SK-MEL-5 (cell line): ENCODE results near the gene CARD11. TPM values are rescaled to one million over a fixed set of nuclear protein-coding genes. Genes with fewer than 3 reads are reported as not detected.

Experiments used
- DNase-seq: peaks from one replicate; pipeline ENCODE4 v3.0.0-alpha.2; 2016; ENCODE audit warnings: low read depth, low spot score
- in situ Hi-C: cut with HindIII; loops from 2 replicates; pipeline ENCODE4 v1.10.0; 2016; ENCODE audit warnings: low sequenced_read_pairs, high pct_unique_total_duplicates, low pct_unique_long_range_greater_than_20kb
- total RNA-seq: library from RNA; depleted of rRNA; stranded (reverse); fragments of >200 nt; shearing (Covaris generic); gene quantifications from 2 replicates; pipeline ENCODE4 v1.2.3, GENCODE V29; 2014

Gene CARD11
- total RNA-seq, 1 experiment from 2014 or later = not detected

DNA sequence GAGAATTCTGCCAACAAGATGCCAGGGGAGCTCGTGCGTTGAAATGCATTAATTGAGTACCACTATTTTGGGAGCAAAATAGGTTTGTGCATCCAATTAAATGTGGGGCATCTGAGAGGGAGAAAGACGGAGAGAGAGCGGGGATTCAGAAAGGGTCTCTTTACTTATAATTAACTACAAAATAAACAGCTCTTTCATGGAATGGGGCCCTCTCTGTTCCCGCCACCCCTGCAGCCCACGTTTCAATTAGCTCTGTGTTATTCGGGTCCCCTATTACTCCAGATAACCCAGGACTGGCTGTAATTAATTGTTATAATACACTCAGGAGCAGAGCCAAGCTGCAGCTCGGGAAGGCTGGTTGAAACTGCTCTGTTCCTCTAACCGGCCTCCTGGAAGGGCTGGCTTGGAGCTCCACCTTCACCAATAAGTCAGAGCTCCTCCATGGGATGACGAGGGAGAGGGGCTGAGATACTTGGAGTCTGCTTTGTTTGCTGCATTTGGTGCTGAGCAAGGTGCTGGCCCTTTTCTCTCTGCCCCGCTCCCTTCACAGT lies 67.8 kb downstream of the CARD11 start:
- in situ Hi-C loops = no loop called here
- no peak for DNase-seq

DNA sequence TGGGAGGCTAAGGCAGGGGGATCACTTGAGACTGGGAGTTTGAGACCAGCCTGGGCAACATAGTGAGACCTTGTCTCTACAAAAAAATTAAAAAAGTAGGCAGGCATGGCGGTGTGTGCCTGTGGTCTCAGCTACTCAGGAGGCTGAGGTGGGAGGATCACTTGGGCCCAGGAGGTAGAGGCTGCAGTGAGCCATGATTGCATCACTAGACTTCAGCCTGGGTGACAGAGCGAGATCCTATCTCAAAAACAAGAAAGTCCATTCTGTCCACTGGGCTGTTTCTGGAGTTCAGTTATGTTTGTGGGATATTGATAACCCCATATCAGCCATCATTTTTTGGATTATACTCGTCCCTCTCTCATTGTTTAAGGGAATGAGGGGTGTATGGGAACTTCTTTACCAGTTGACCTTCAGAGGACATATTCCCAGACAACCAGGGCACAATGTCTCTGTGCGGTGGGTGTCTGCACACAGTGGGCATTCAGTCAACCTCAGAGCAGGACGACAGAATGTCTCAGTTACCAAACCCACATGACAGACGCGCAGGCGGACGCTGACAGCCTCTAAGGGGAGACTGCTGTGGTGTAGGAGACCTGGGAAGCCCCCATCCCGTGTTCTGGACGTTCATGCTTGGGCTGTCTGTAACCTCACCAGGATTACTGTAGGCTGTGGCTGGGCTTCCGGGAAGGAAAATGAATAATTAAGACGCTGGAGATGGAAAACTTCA lies 69.4 kb downstream of the CARD11 start:
- in situ Hi-C loops = no loop called here
- no peak for DNase-seq

DNA sequence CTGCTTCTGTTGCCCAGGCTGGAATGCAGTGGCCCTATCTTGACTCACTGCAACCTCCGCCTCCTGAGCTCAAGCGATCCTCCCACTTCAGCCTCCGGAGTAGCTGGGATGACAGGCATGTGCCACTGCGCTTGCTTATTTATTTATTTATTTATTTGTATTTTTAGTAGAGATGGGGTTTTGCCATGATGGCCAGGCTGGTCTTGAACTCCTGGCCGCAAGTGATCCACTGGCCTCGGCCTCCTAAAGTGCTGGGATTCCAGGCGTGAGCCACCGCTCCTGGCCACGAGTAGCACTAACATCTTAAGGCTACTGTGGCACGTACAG lies 70.9 kb downstream of the CARD11 start:
- in situ Hi-C loops = no loop called here
- no peak for DNase-seq

DNA sequence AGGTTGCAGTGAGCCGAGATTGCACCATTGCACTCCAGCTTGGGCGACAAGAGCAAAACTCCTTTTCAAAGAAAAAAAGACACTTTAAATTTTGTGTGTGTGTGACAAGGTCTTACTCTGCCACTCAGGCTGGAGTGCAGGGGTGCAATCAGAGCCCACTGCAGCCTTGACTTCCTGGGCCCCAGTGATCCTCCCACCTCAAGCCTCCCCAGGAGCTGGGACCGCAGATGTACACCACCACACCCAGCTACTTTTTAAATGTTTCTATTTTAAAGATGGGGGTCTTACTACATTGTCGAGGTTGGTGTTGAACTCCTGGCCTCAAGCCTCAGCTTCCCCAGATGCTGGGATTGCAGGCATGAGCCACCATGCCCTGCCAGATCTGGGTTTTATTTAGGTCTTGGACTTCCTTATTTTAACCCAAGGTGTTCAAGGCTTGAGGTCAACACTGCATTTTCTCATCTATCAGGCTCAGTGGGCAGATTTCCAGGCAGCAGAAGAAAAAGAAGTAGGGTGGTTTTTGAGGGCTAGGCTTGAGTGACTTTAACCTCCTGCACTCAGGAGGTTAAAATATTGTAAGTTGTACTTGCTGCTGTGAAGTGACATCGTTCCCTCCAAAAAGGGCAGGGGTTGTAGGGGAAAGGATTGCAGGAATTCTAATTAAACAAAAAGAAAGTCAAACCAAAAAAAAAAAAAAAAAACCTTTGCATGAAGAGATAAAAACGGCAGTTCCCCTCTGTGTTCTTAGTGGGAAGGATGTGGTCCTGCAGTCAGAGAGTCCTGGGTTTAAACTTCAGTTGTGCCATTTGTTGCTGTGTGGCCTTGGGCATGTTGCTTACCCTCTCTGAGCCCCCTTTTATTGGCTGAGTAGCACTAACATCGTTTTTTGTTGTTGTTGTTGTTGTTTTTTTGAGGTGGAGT lies 71.5 kb downstream of the CARD11 start:
- in situ Hi-C loops = no loop called here
- no peak for DNase-seq

DNA sequence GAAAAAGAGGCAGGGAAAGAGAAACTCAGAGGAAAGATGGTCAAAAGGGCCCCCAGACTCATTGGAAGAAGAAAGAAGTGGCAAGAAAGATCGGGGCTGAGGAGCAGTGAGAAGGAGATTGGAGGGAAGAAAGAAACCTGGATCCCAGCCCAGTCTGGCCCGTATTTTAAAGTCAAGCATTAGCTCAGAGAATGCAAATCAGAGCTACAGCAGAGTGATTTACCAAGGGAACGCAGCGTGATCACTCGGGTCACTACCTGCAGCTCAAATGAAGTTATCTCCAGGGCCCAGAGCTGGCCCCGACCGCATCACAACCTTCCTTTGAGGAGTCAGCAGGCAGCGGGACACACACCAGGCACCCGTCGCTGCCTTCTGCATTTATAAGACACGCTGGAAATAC lies 72.8 kb downstream of the CARD11 start:
- DNase-seq = no peak
- in situ Hi-C loops = no loop called here

DNA sequence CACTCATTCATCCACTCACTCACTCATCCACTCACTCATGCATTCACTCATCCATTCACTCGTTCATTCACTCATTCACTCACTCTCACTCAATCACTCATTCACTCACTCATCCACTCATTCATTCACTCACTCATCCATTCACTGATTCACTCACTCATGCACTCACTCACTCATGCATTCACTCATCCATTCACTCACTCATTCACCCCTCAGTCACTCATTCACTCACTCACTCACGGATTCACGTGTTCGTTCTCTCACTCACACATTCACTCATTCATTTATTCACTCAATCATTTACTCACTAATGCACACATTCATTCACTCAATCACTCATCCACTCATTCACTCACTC lies 73.4 kb downstream of the CARD11 start:
- no peak for DNase-seq
- in situ Hi-C loops = no loop called here

DNA sequence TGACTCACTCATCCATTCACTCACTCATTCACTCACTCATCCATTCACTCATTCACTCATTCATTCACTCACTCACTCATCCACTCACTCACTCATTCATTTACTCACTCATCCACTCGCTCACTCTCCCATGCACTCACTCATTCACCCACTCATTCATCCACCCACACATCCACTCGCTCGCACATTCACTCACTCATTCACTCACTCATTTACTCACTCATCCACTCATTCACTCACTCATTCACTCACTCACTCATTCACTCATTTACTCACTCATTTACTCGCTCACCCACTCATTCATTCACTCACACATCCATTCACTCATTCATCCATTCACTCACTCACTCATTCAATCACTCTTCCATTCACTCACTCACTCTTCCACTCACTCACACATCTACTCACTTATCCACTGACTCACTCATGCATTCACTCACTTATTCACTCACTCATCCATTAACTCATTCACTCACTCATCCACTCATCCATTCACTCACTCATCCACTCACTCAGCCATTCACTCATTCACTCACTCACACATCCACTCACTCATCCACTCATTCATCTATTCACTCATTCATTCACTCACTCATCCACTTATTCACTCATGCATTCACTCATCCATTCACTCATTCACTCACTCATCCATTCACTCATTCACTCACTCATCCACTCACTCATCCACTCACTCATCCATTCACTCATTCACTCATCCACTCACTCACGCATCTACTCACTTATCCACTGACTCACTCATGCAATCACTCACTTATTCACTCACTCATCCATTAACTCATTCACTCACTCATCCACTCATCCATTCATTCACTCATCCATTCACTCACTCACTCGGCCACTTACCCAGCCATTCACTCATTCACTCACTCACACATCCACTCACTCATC lies 74.0 kb downstream of the CARD11 start:
- in situ Hi-C loops = no loop called here
- DNase-seq = no peak

DNA sequence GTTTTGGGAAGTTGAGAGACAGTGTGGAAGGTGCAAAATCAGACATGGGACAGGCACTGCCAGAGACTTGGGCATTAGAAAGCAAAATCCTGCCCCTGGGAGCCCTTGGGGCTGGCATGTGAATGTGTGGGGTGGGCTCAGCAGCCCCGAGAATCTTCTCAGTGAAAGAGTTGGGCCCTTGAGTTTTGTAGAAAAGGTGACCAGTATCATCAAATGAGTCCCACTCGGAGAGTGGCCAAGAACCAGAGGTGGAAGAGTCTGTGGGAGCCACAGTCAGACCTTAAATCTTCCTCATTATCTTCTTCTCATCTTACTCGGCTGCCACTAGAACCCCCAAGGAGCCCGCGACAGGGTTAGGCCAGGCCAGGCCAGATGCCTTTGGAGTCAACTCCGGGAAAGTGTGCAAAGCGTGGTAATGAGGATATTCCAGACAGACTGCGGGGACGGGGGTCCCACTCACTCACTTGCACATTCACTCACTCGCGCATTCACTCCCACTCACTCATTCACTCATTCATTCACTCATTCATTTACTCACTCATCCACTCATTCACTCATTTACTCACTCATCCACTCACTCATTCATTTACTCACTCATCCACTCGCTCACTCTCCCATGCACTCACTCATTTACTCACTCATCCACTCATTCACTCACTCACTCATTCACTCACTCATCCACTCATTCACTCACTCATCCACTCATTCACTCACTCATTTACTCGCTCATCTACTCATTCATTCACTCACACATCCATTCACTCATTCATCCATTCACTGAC lies 74.9 kb downstream of the CARD11 start:
- in situ Hi-C loops = no loop called here
- DNase-seq = no peak

DNA sequence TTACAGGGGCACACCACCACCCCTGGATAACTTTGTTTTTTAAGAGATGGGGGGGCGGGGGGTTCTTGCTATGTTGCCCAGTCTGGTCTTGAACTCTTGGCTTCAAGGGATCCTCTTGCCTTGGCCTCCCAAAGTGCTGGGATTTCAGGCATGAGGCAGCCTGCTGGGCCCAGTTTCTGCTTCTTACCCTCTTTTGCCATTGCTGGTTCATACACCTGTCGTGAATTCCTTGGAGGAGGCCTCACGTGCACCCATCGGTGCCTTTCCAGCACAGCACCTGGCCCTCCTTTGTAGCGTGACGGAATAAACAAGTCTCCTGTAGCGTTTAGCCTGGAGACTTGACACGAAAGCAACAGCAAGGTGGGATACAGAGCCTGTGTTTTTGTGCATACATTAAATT lies 75.5 kb downstream of the CARD11 start:
- DNase-seq = no peak

DNA sequence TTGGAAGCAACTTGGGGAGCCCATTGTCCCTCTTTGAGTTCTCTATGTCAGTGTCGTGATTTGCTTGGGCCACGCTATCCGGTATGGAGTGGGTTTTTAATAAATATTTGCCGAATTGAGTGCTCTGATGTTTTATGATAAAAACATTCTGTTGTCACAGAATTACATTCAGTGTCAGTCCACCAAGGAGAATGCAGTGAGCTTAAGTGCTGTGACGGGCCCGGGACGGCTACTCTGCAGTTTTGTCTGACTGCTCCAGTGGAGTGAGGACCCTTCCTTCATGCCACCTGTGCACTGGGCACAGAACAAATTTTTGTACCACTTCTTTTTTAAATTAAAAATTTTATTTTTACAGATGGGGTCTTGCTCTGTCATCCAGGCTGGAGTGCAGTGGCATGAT lies 76.0 kb downstream of the CARD11 start:
- in situ Hi-C loops = no loop called here
- no peak for DNase-seq

More for the DNA sequence above, 75.5 kb downstream of the CARD11 start:
- in situ Hi-C loops = no loop called here

DNA sequence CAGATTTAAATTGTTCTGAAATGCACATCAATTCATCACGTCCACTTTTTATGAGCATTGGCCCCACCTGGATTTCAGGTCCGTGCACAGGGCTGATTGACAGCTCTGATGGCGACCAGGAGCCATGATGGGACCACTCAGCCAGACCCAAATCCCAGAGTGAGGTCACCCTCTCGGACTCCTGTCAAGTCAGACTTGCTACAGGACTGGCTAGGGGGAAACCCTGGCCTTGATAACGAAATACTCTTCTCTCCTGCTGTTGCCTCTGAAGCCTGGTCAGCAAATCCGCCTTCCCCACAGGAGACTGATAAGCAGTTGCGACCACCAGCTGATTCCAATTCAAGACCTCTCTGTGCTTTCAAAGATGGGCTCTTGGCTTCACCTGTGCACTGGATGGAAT lies 76.4 kb downstream of the CARD11 start:
- no peak for DNase-seq
- in situ Hi-C loops = no loop called here

DNA sequence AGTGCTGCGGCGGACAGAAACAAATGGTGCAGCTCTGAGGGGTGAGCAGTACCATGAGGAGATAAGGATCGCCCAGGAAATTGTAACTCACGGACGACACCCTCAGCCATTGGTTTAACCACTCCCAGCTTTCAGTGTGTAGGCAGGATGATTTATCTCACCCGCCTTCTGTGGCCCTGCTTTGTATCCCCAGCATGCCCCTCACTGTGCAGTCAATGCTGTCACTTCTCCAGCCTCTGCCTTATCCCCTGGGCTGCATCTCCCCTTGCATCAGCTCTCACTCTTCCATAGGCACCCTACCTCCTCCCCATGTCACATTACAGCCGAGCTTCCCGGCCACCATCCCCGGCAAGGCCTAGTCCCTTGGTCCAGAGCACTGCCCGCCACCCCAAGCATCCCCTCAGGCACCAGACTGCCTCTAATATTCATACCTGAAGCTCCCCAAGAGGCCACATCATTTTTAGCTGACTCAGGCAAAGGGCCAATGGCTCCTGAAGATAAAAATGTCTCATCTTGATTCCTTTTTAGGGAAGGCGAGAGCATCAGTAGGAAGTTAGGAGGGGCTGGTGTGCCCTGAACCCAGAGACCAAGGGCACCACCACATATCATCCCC lies 77.1 kb downstream of the CARD11 start:
- in situ Hi-C loops = no loop called here

DNA sequence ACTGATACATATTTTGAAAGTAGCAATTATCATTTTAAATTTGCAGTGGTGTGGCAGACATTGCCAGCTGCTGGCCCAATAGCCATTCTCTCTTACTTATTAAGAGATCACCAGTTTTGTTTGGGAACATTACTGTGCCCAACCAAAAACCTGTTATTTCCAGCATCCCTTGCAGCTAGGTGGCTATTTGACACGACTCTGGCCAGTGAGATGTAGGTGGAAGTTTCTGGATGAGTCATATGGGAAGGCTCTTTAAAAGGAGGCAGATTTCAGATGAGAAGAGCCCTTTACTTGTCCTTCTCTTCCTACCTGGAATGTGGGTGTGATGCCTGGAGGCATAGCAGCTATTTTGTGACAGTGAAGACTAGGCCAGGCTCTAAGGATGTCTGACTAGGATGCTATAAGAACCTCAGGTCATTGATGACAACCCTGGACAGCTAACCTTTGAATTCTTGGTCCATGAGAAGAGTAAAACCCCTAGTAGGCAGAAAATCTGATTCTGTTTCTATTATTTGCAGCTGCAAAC lies 77.9 kb downstream of the CARD11 start:
- no peak for DNase-seq
- in situ Hi-C loops = no loop called here

More for the DNA sequence above, 77.1 kb downstream of the CARD11 start:
- no peak for DNase-seq

DNA sequence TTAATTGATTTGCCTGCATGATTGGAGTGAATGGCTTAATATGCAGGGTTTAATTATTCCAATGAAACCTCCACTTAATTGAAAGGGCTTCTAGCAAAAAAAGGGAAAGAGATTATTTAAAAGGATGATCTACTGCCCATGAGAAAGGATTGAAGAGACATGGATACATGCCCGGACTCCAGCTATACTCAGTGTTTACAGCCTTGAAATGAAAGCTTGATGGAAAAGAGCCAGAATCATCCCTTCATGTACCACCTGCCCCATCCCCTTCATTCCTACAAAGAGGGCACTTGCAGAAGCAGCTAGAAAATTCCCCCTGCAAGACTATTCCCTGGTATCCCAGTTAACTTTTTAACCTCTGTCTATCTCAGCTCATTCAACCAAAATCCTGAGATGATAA lies 78.4 kb downstream of the CARD11 start:
- in situ Hi-C loops = no loop called here
- no peak for DNase-seq

DNA sequence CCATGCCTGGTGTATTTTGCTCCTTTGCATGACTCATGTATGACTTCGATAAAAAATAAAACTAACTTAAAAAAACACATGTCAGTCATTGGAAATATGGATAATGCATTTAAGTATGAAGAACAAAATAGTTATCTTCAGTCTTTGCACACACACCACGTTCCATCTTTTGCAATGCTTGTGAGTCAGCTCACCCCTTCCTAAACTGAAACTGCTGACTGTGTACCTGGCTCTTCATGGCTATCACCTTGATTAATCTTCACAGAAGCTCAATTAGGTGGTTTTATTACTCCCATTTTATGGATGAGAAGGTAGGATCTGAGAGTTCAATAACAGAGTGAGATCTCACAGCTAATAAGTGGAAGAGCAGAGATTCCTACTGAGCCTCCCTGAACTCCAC lies 79.5 kb downstream of the CARD11 start:
- DNase-seq = no peak
- in situ Hi-C loops = no loop called here

DNA sequence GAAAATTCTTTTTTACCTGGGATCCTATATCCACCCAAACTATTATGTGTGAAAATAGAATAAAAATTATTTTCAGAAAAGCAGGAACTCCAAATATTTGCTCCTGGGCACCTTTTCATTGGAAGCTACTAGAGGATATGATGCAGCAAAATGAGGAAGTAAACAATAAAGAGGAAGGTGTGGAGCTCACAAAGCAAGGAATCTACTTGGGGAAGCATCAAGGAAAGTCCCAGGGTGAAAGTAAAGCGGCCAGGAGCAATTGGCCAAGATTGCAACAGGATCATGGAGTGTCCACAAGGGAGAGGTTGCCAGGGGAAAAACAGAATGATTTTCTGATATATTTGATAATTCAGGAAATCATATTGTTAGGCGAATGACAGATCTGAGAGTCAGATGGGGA lies 80.8 kb downstream of the CARD11 start:
- in situ Hi-C loops = no loop called here
- DNase-seq = no peak
